Heart left ventricle (tissue), 13 donors: ENCODE measurements around the gene NPIPA2.
"Not testable (repeated sequence)": the region's sequence is repeated elsewhere in the genome, so short reads cannot be mapped to it uniquely, and the experiment has no call there.

ENCODE experiments used
- CTCF ChIP-seq, 12 donors: fragments of 200-600 bp; sonication (generic) in 4 of 12; IDR thresholded peaks; one replicate each; pipeline versions ENCODE4 v1.5.0 to v1.8.0; 2018 to 2022; ENCODE audit warnings: antibody characterized with exemption in 12 of 12, mild to moderate bottlenecking in 5 of 12
- POLR2A ChIP-seq, 2 donors: fragments of 450-650 bp; IDR thresholded peaks; one replicate each; pipeline ENCODE4 v1.6.1; 2017; ENCODE audit warnings: antibody characterized with exemption in 2 of 2, mild to moderate bottlenecking in 2 of 2, moderate library complexity in 2 of 2
- donor health status: ischemic (EF 13 %, LVEDD 7.1; RV severe dilation, severe dysfunction).
- donor health status: DM: no; HTN: yes; CAD: no.
- donor health status: DM: no; HTN: no; CAD: no.
- donor health status: ischemic (EF 25% LVEDD 6.9; RV normal size, moderate dysfunction).
- donor health status: ischemic (EF 25% LVEDD 5.7; RV mildly dilated, moderate dysfunction).
- donor health status: ischemic (EF 35%, LVEDD 5.7; RV mildly dilated, moderate dysfunction).
- donor health status: nonischemic (EF 11% LVEDD 7.7; RV severe dilation, severe dysfunction).
- donor health status: DM: yes; HTN: yes; CAD: no.
- donor health status: PGD.
- donor health status: ischemic (EF 29% LVEDD 5.4; RV normal size, mild dysfunction).
- donor health status: nonischemic (EF 23%, LVEDD 6.1; RV moderate dilation, normal function).

GRCh38 chr16:14786180-14786579 is 43.8 kb downstream of the NPIPA2 start:
- not testable (repeated sequence) for TF ChIP-seq CTCF, POLR2A (IDR thresholded peaks at IDR 0.05)
